Mesothelial cell of epicardium (in vitro differentiated cells): Measurements from ENCODE around the gene DGUOK. TPM values are rescaled to one million over a fixed set of nuclear protein-coding genes. Genes with fewer than 3 reads are reported as not detected.
"Not testable (repeated sequence)": the region's sequence is repeated elsewhere in the genome, so short reads cannot be mapped to it uniquely, and the experiment has no call there.

Experiments used
- DNase-seq, 2 experiments: peaks; one replicate each; pipeline ENCODE4 v3.0.0; 2021; ENCODE audit warnings: low spot score in 2 of 2; ENCODE audit not compliant: unreplicated experiment in 2 of 2
- H3K27ac Mint-ChIP-seq: 2 replicates; pipeline ENCODE4 v1.8.0; 2021; ENCODE audit warnings: mixed read lengths
- H3K27me3 Mint-ChIP-seq: 2 replicates; pipeline ENCODE4 v1.8.0; 2021; ENCODE audit warnings: low read depth, mixed read lengths
- H3K36me3 Mint-ChIP-seq: 2 replicates; pipeline ENCODE4 v1.8.0; 2021; ENCODE audit warnings: mixed read lengths
- H3K4me1 Mint-ChIP-seq: 2 replicates; pipeline ENCODE4 v1.8.0; 2021; ENCODE audit warnings: mixed read lengths
- H3K4me3 Mint-ChIP-seq: 2 replicates; pipeline ENCODE4 v1.8.0; 2021; ENCODE audit warnings: mild to moderate bottlenecking, moderate library complexity, mixed read lengths
- H3K9me3 Mint-ChIP-seq: 2 replicates; pipeline ENCODE4 v1.8.0; 2021; ENCODE audit warnings: mixed read lengths
- CTCF ChIP-seq: fragments of 200-600 bp; sonication (generic); IDR thresholded peaks from one replicate; pipeline ENCODE4 v1.5.0; 2021; ENCODE audit warnings: antibody characterized with exemption; ENCODE audit not compliant: unreplicated experiment
- total RNA-seq: library from RNA; stranded (reverse); gene quantifications from 3 replicates; pipeline ENCODE4 v1.2.1, GENCODE V29; 2021

Gene DGUOK
- total RNA-seq, 1 donor from 2014 or later: 69.5 TPM

GRCh38 chr2:73897240-73897583 lies 29.5 kb upstream of the DGUOK start:
- Mint-ChIP-seq H3K27me3 (peaks cover 8% of the 10 kb centered on the region), H3K36me3 (no peaks in the 10 kb centered on the region), H3K9me3 (no peaks in the 10 kb centered on the region), H3K4me1 (peaks cover 2% of the 10 kb centered on the region), H3K4me3 (no peak overlapping the region), H3K27ac (no peak overlapping the region)
- DNase-seq: no peak
- no peak for TF ChIP-seq CTCF

GRCh38 chr2:73897934-73898333 lies 28.7 kb upstream of the DGUOK start:
- Mint-ChIP-seq H3K27ac (no peak overlapping the region), H3K9me3 (no peaks in the 10 kb centered on the region), H3K4me1 (no peaks in the 10 kb centered on the region), H3K4me3 (no peak overlapping the region), H3K27me3 (peaks cover 13% of the 10 kb centered on the region), H3K36me3 (no peaks in the 10 kb centered on the region)
- no peak for TF ChIP-seq CTCF
- DNase-seq: no peak

- no peak for TF ChIP-seq CTCF
- H3K4me3 Mint-ChIP-seq: no peak overlapping the region
- H3K27ac Mint-ChIP-seq: no peak overlapping the region
- DNase-seq: no peak
- H3K4me1 Mint-ChIP-seq: no peaks in the 10 kb centered on the region
- H3K27me3 Mint-ChIP-seq: peaks cover 13% of the 10 kb centered on the region
- H3K36me3 Mint-ChIP-seq: no peaks in the 10 kb centered on the region
- H3K9me3 Mint-ChIP-seq: no peaks in the 10 kb centered on the region
These were observed 26.8 kb upstream of the DGUOK start for GRCh38 chr2:73899801-73900336.

GRCh38 chr2:73901143-73901542 lies 25.5 kb upstream of the DGUOK start:
- no peak for DNase-seq
- TF ChIP-seq CTCF: no peak
- H3K9me3 Mint-ChIP-seq: no peaks in the 10 kb centered on the region
- no peak overlapping the region for H3K4me3 Mint-ChIP-seq
- H3K27me3 Mint-ChIP-seq: peaks cover 13% of the 10 kb centered on the region
- H3K4me1 Mint-ChIP-seq: no peaks in the 10 kb centered on the region
- H3K36me3 Mint-ChIP-seq: no peaks in the 10 kb centered on the region
- H3K27ac Mint-ChIP-seq: no peak overlapping the region

- no peak for DNase-seq
- no peak for TF ChIP-seq CTCF
- Mint-ChIP-seq H3K36me3 (no peaks in the 10 kb centered on the region), H3K9me3 (no peaks in the 10 kb centered on the region), H3K4me1 (no peaks in the 10 kb centered on the region), H3K27me3 (peaks cover 11% of the 10 kb centered on the region), H3K4me3 (no peak overlapping the region), H3K27ac (no peak overlapping the region)
These were observed 24.4 kb upstream of the DGUOK start for GRCh38 chr2:73902284-73902683.

GRCh38 chr2:73903313-73903712 lies 23.4 kb upstream of the DGUOK start:
- DNase-seq: no peak
- Mint-ChIP-seq H3K9me3 (no peaks in the 10 kb centered on the region), H3K4me3 (no peak overlapping the region), H3K27ac (no peak overlapping the region), H3K4me1 (no peaks in the 10 kb centered on the region), H3K27me3 (peaks cover 9% of the 10 kb centered on the region), H3K36me3 (no peaks in the 10 kb centered on the region)
- no peak for TF ChIP-seq CTCF

- H3K36me3 Mint-ChIP-seq, H3K4me3 Mint-ChIP-seq, DNase-seq, H3K9me3 Mint-ChIP-seq, H3K27ac Mint-ChIP-seq, H3K4me1 Mint-ChIP-seq: not testable (repeated sequence)
- H3K27me3 Mint-ChIP-seq: peaks cover 10% of the 10 kb centered on the region
These were observed 22.6 kb upstream of the DGUOK start for GRCh38 chr2:73903949-73904613.
